Smooth muscle cell (in vitro differentiated cells): ENCODE measurements around the gene PRSS53. TPM values are rescaled to one million over a fixed set of nuclear protein-coding genes. Genes with fewer than 3 reads are reported as not detected.

Source experiments
- DNase-seq: peaks from one replicate; lab custom pipeline; 2025; ENCODE audit not compliant: unreplicated experiment; lab: John Stamatoyannopoulos, UW
- H2AFZ ChIP-seq: fragments of 200-600 bp; sonication (generic); 2 replicates; pipeline ENCODE4 v1.6.0; 2016; ENCODE audit warnings: antibody characterized with exemption, low read depth, mild to moderate bottlenecking
- H3F3A ChIP-seq: fragments of 200-600 bp; sonication (generic); 2 replicates; pipeline ENCODE4 v1.6.0; 2017; ENCODE audit warnings: antibody characterized with exemption, low read depth
- H3K27ac ChIP-seq: fragments of 200-600 bp; sonication (generic); 2 replicates; pipeline ENCODE4 v1.5.1; 2016; ENCODE audit warnings: low read depth, mild to moderate bottlenecking
- H3K27me3 ChIP-seq: fragments of 200-600 bp; sonication (generic); 2 replicates; pipeline ENCODE4 v1.6.1; 2016; ENCODE audit warnings: low read depth, mild to moderate bottlenecking
- H3K36me3 ChIP-seq: fragments of 200-600 bp; sonication (generic); 2 replicates; pipeline ENCODE4 v1.5.1; 2016; ENCODE audit warnings: low read depth
- H3K4me1 ChIP-seq: fragments of 200-600 bp; sonication (generic); 2 replicates; pipeline ENCODE4 v1.5.1; 2016; ENCODE audit warnings: low read depth
- H3K4me2 ChIP-seq: fragments of 200-600 bp; sonication (generic); 2 replicates; pipeline ENCODE4 v1.6.0; 2016; ENCODE audit warnings: mild to moderate bottlenecking
- H3K4me3 ChIP-seq: fragments of 200-600 bp; sonication (generic); 2 replicates; pipeline ENCODE4 v1.5.1; 2016; ENCODE audit warnings: mild to moderate bottlenecking
- H3K79me2 ChIP-seq: fragments of 200-600 bp; sonication (generic); 2 replicates; pipeline ENCODE4 v1.6.0; 2016; ENCODE audit warnings: low read depth, mild to moderate bottlenecking
- H3K9ac ChIP-seq: fragments of 200-600 bp; sonication (generic); 2 replicates; pipeline ENCODE4 v1.6.0; 2016; ENCODE audit warnings: low read depth
- H3K9me3 ChIP-seq: fragments of 200-600 bp; sonication (generic); replicated peaks from 2 replicates; pipeline ENCODE4 v1.5.1; 2016; ENCODE audit warnings: low read depth
- H4K20me1 ChIP-seq: fragments of 200-600 bp; sonication (generic); 2 replicates; pipeline ENCODE4 v1.6.0; 2016; ENCODE audit warnings: low read depth
- WGBS: methylation state at CpG from one replicate; pipeline ENCODE4 v1.1.7; 2016; ENCODE audit warnings: low lambda C conversion rate; 5-methylcytosine and 5-hydroxymethylcytosine counted together
- polyA plus RNA-seq: library from polyadenylated mRNA; unstranded; fragments of >200 nt; fragmentation: Nextera tagmentation; extraction: Ambion mirVana; gene quantifications from 2 replicates; pipeline ENCODE4 v1.2.1, GENCODE V29; 2016
- total RNA-seq: library from RNA; depleted of rRNA; stranded (reverse); fragments of >200 nt; gene quantifications from 2 replicates; pipeline ENCODE4 v1.2.3, GENCODE V29; 2014
- TF ChIP-seq, protein P1 (sequence below): fragments of 200-600 bp; sonication (generic); IDR thresholded peaks from 2 replicates; pipeline ENCODE4 v1.5.1; 2017; ENCODE audit warnings: borderline replicate concordance, mild to moderate bottlenecking, antibody characterized with exemption; ENCODE audit not compliant: insufficient read depth, poor library complexity, severe bottlenecking

The PRSS53 gene
- total and polyA plus RNA-seq, 2 experiments from 2014 or later = 0.66 to 6.3 TPM

DNA sequence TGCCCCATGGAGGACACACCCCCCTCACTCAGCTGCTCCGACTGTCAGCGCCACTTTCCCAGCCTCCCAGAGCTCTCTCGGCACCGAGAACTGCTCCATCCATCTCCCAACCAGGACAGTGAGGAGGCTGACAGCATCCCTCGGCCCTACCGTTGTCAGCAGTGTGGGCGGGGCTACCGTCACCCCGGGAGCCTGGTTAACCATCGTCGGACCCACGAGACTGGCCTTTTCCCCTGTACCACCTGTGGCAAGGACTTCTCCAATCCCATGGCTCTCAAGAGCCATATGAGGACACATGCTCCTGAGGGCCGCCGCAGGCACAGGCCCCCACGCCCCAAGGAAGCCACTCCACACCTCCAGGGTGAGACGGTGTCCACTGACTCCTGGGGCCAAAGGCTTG is 12.4 kb downstream of the PRSS53 start:
- H4K20me1 ChIP-seq = peaks cover 13% of the 10 kb centered on the region
- DNase-seq = no peak
- H3F3A ChIP-seq = no peaks in the 10 kb centered on the region
- H3K9me3 ChIP-seq = no peaks in the 10 kb centered on the region
- TF ChIP-seq, protein P1, sequence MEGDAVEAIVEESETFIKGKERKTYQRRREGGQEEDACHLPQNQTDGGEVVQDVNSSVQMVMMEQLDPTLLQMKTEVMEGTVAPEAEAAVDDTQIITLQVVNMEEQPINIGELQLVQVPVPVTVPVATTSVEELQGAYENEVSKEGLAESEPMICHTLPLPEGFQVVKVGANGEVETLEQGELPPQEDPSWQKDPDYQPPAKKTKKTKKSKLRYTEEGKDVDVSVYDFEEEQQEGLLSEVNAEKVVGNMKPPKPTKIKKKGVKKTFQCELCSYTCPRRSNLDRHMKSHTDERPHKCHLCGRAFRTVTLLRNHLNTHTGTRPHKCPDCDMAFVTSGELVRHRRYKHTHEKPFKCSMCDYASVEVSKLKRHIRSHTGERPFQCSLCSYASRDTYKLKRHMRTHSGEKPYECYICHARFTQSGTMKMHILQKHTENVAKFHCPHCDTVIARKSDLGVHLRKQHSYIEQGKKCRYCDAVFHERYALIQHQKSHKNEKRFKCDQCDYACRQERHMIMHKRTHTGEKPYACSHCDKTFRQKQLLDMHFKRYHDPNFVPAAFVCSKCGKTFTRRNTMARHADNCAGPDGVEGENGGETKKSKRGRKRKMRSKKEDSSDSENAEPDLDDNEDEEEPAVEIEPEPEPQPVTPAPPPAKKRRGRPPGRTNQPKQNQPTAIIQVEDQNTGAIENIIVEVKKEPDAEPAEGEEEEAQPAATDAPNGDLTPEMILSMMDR = no peak
- no peak overlapping the region for H3K4me2 ChIP-seq
- WGBS = 93% methylated on average over 16 of the region's 16 CpGs
- H2AFZ ChIP-seq = no peak overlapping the region
- no peak overlapping the region for H3K27ac ChIP-seq
- H3K4me3 ChIP-seq = no peak overlapping the region
- peaks cover 53% of the 10 kb centered on the region for H3K79me2 ChIP-seq
- no peak overlapping the region for H3K9ac ChIP-seq
- H3K4me1 ChIP-seq = peaks cover 15% of the 10 kb centered on the region
- H3K36me3 ChIP-seq = no peaks in the 10 kb centered on the region
- no peaks in the 10 kb centered on the region for H3K27me3 ChIP-seq

DNA sequence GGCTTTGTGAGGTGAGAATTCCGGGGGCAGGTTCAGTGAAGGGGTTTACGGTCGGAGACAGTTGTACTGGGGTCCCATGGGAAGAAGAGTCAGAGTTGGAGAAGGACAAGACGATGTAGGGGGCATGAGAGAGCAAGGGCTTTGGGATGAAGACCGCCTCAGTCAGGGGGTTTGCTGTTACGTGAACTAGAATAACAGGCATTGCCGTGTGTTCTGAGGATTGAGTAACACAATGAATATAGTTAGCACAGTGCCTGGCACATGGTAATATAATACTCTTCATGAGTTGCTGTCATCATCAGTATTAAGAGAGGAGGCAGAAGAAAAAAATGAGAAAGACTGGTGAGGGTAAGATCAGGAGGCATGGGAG is 13.9 kb downstream of the PRSS53 start:
- H3F3A ChIP-seq = no peaks in the 10 kb centered on the region
- H3K4me1 ChIP-seq = peaks cover 15% of the 10 kb centered on the region
- H3K79me2 ChIP-seq = peaks cover 57% of the 10 kb centered on the region
- H3K9me3 ChIP-seq = no peaks in the 10 kb centered on the region
- H3K27ac ChIP-seq = peak overlapping the region; percentile 94
- peak overlapping the region; percentile 95 for H3K9ac ChIP-seq
- H3K27me3 ChIP-seq = no peaks in the 10 kb centered on the region
- TF ChIP-seq, protein P1 = no peak
- no peaks in the 10 kb centered on the region for H3K36me3 ChIP-seq
- H3K4me2 ChIP-seq = peak overlapping the region; percentile 85
- H4K20me1 ChIP-seq = peaks cover 3% of the 10 kb centered on the region
- H3K4me3 ChIP-seq = peak overlapping the region; percentile 76
- H2AFZ ChIP-seq = peak overlapping the region; percentile 29
- 4% methylated on average over 7 of the region's 7 CpGs for WGBS
- DNase-seq = no peak

DNA sequence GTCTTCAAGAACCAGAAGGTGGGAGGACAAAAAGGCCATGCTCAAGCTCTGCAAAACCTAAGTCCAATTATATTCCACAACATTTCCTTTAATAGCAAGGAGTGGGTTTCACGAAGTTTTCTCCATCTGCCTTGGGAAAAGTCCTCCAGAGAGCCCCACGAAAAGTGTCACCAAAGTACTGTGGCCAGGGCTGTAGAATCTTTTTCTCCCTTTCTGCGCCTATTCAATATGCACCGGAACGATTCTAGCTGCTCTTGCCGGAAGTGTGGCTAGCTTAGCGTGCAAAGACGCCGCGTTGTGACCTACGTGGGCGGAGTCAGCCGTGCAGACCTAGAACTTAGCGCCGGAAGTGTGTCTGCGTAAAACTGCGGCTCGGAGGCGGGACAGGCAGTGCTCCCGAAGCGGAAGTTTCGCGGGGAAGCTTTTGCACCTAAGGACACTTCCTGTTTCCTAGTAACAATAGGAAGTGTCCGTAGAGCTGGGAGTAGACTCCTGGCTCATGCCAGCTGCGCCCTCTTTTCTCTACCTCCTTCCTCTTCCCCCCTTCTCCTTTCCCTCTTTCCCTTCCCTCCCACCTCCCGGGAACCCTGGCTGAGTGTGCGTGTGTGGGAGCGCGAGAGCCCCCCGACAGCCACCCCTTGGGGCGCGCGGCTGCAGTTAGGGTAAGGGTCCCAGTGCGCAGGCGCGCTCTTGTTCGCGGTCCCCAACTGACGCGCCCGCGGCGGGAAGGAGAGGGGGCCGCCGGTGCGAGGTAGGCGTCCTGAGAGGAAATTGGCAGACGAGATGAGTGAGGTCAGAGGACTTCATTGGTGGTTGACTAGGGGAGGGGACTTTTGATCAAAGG is 14.6 kb downstream of the PRSS53 start, which contains the start of the genes ZNF646 and ZNF668:
ZNF646 (plus strand) TSS at position 453 of the 844 bp plus-strand sequence. CDS start 1,903 bp downstream, outside the sequence.
ZNF668 (minus strand) TSS at position 271 of the 844 bp plus-strand sequence. CDS start 9,781 bp downstream, outside the sequence.
- Histone ChIP-seq H3K27ac (peak within 1 kb of the TSS; percentile 94), H3K4me1 (peaks cover 15% of the 10 kb centered on the region), H3K4me2 (peak within 1 kb of the TSS; percentile 85), H2AFZ (peak within 1 kb of the TSS; percentile 71), H3K27me3 (no peaks in the 10 kb centered on the region), H4K20me1 (peaks cover 3% of the 10 kb centered on the region), H3K9me3 (no peaks in the 10 kb centered on the region), H3K9ac (peak within 1 kb of the TSS; percentile 95), H3F3A (no peaks in the 10 kb centered on the region), H3K79me2 (peaks cover 62% of the 10 kb centered on the region), H3K36me3 (no peaks in the 10 kb centered on the region), H3K4me3 (peak within 1 kb of the TSS; percentile 76)
- TF ChIP-seq, protein P1 = no peak
- peak; percentile 80 for DNase-seq
- under 1% methylated on average over 48 of the region's 48 CpGs for WGBS
